HCT116 (cell line): ENCODE results near the gene ZNF3.

ENCODE experiments used
- EZH2 ChIP-seq: fragments of 200-600 bp; sonication (generic); IDR thresholded peaks from 2 replicates; pipeline ENCODE4 v1.6.1; 2017; ENCODE audit warnings: antibody characterized with exemption, mixed run types
- EZH2phosphoT487 ChIP-seq: fragments of 200-600 bp; IDR thresholded peaks from 2 replicates; pipeline ENCODE4 v1.6.1; 2018; ENCODE audit warnings: antibody characterized with exemption, borderline replicate concordance
- POLR2A ChIP-seq: IDR thresholded peaks from 2 replicates; pipeline ENCODE4 v1.7.0; 2011; ENCODE audit warnings: borderline replicate concordance; ENCODE audit not compliant: insufficient read depth, insufficient read length; ENCODE audit errors: extremely low read depth
- POLR2AphosphoS5 ChIP-seq: IDR thresholded peaks from 2 replicates; pipeline ENCODE4 v1.6.1; 2011; ENCODE audit warnings: mild to moderate bottlenecking, low read depth, low read length, moderate library complexity
- SIN3A ChIP-seq: IDR thresholded peaks from 2 replicates; pipeline ENCODE4 v1.6.1; 2012; ENCODE audit warnings: low read depth
- TCF7L2 ChIP-seq: IDR thresholded peaks from 2 replicates; pipeline ENCODE4 v1.7.0; 2011; ENCODE audit warnings: borderline replicate concordance, inconsistent platforms; ENCODE audit not compliant: insufficient read depth, insufficient read length; ENCODE audit errors: extremely low read depth
- YY1 ChIP-seq: IDR thresholded peaks from 2 replicates; pipeline ENCODE4 v1.6.1; 2011; ENCODE audit warnings: low read length, low read depth, moderate library complexity, mild to moderate bottlenecking; ENCODE audit not compliant: insufficient replicate concordance; ENCODE audit errors: extremely low read depth
- ZNF274 ChIP-seq: fragments of 200-500 bp; sonication (Bioruptor generic); IDR thresholded peaks from 2 replicates; pipeline ENCODE4 v1.6.1; 2014; ENCODE audit warnings: mild to moderate bottlenecking, low read depth, low read length, inconsistent platforms
- TF ChIP-seq, protein P1 (sequence below), 3 experiments: fragments of 200-600 bp in 1 of 3; sonication (generic) in 1 of 3; IDR thresholded peaks in 2 of 3; conservative IDR thresholded peaks in 1 of 3; 2 replicates each; pipeline ENCODE4 v1.5.1; 2012 to 2017; ENCODE audit warnings: low read depth in 2 of 3, low read length in 2 of 3, antibody characterized with exemption in 1 of 3, borderline replicate concordance in 1 of 3, control low read depth in 1 of 3, mild to moderate bottlenecking in 1 of 3, mixed read lengths in 1 of 3, mixed run types in 1 of 3, moderate library complexity in 1 of 3; ENCODE audit not compliant: insufficient read depth in 1 of 3
- TF ChIP-seq, protein P2 (sequence below): IDR thresholded peaks from 2 replicates; pipeline ENCODE4 v1.6.1; 2012
- TF ChIP-seq, protein P3 (sequence below): IDR thresholded peaks from 2 replicates; pipeline ENCODE4 v1.6.1; 2012

DNA sequence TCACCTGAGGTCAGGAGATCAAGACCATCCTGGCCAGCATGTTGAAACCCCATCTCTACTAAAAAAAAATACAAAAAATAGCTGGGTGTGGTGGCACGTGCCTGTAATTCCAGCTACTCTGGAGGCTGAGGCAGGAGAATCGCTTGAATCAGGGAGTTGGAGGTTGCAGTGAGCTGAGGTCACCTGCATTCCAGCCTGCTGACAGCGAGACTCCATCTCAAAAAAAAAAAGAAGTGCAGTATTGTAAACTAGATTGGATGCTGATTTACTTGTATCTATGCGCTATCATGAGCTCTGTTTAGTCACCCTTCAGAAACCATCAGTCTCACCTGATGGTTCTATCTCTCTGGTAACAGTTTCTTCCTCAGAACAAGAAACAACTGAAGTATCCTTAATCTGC, 18.1 kb downstream of the ZNF3 start:
- TF ChIP-seq POLR2A (no peak), POLR2AphosphoS5 (no peak), ZNF274 (no peak), TCF7L2 (no peak), EZH2 (no peak), YY1 (no peak), SIN3A (no peak), EZH2phosphoT487 (no peak)
- TF ChIP-seq, protein P1, sequence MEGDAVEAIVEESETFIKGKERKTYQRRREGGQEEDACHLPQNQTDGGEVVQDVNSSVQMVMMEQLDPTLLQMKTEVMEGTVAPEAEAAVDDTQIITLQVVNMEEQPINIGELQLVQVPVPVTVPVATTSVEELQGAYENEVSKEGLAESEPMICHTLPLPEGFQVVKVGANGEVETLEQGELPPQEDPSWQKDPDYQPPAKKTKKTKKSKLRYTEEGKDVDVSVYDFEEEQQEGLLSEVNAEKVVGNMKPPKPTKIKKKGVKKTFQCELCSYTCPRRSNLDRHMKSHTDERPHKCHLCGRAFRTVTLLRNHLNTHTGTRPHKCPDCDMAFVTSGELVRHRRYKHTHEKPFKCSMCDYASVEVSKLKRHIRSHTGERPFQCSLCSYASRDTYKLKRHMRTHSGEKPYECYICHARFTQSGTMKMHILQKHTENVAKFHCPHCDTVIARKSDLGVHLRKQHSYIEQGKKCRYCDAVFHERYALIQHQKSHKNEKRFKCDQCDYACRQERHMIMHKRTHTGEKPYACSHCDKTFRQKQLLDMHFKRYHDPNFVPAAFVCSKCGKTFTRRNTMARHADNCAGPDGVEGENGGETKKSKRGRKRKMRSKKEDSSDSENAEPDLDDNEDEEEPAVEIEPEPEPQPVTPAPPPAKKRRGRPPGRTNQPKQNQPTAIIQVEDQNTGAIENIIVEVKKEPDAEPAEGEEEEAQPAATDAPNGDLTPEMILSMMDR (IDR thresholded peaks at IDR 0.05 in 2 of 3, conservative IDR thresholded peaks at IDR 0.05 in 1 of 3; ENCODE audit: borderline replicate concordance in 1 of 3, insufficient read depth in 1 of 3, low read depth in 2 of 3, low read length in 2 of 3), result no peak
- TF ChIP-seq, protein P2, sequence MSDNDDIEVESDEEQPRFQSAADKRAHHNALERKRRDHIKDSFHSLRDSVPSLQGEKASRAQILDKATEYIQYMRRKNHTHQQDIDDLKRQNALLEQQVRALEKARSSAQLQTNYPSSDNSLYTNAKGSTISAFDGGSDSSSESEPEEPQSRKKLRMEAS, result no peak
- TF ChIP-seq, protein P3, sequence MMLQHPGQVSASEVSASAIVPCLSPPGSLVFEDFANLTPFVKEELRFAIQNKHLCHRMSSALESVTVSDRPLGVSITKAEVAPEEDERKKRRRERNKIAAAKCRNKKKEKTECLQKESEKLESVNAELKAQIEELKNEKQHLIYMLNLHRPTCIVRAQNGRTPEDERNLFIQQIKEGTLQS, result no peak
